GM18520 (cell line): ENCODE results near the gene TMEM176B.
"Not testable (repeated sequence)": the region's sequence is repeated elsewhere in the genome, so short reads cannot be mapped to it uniquely, and the experiment has no call there.

Source experiments
- ATAC-seq: cut with Tn5 transposase; IDR thresholded peaks from one replicate; pipeline ENCODE4 v1.9.1; 2021; ENCODE audit not compliant: unreplicated experiment

The TMEM176B gene

DNA sequence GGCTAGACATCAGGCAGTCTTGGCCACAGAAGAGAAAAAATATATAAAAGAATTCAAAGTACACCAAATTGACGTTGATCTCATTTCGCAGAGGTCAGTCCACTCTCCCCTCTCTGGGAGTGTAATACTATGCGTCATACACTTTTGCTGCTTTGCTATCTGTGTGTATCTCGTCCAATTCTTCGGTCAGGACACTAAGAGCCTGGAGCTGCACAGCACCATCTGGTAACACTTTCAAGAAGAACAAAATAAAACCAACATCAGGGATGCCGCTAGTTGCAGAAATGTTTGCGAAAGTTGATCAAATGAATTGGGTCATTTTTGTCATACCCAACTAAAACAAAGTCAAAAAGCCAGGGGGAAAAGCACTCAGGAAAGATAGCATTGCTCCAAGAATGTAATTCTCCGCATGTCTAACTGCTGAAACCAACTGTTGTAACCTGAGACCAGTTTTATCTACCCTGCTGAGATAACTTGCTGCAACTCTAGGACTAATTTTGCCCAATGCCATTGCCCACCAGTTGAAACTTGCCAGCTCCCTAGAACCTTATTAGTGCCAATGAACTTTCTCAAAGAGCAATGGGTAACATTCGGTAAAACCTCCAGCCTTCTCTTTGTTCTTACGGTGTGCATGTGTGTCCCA, 23.4 kb upstream of the TMEM176B start:
- ATAC-seq, result no peak

DNA sequence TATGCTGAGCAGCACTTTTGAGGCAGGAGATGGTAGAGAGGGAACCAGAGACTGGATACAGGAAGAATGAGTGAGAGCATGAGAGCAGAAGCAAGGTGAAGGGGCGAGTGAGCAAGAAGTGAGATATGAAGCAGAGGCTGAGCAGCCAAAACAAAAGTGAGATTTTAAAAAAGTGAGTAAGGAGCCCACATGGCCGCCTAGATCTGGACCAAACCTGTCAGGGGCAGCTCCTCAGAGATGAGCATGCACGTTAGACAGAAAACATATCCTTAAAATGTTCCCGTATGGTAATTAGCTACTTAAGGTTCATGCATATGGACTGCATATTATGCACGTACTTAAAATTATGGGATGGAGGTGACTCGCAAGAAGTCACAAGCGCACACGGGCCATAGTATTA, 22.9 kb upstream of the TMEM176B start:
- no peak for ATAC-seq

DNA sequence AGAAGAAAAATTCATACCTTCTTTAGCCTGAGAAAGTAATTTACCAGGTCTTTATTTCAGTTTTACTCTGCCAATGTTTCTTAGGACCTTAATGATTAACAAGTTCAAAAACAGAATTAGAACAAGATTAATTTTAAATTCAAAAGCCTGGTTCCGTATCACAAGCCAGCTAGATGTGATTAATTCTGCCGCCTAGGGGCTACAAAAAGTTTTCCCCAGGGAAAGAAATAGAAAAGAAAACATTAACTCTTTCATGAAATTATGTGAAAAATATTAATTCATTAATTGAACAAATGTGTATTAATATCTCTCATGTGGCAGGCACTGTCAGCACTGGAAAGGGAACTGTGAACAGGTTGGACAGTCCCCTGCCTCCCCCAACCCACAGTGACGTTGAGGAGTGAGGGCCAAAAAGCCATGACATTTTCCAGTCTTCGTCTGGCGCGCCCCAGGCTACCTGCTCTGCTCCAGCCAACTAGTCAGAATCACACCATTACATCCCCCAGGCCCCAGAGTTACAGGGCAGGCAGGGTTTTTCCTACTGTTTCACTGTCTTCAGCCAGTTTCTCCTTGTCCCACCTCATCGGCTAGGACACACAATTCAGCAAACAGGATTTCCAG, 20.5 kb upstream of the TMEM176B start:
- ATAC-seq, result no peak

DNA sequence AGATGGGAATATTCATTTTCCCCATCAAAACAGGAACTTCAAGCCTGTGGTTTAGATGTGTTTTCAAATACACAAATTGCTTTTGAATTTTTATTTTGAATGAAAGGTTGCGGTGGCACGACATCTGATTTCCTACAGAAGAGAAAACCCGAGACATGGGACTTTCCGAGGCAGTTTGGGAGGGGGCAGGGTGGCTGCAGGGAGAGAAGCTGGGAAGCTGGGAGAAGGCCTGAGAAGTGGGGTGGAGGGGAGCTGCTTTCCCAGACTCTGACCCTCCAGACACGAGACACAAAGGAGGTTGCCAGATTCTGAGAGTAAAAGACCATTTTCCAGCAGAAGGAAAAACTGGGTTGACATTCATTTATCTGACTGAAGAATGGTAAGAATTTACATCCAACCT, 20.0 kb upstream of the TMEM176B start:
- no peak for ATAC-seq

DNA sequence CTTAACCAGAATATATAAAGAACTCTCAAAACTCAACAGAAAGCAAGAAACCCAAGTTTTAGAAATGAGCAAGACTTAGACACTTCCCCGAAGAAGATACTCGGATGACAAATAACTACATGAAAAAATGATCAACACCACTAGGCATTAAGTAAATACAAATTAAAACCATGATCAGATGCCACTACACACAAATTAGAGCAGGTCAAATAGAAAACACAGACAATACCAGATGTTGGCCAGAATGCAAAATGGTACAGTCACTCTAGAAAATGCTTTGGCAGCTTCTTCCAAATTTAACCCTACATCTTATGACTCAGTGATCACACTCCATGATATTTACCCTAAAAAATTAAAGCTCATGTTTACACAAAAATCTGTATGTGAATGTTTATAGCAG, 18.8 kb upstream of the TMEM176B start:
- no peak for ATAC-seq

DNA sequence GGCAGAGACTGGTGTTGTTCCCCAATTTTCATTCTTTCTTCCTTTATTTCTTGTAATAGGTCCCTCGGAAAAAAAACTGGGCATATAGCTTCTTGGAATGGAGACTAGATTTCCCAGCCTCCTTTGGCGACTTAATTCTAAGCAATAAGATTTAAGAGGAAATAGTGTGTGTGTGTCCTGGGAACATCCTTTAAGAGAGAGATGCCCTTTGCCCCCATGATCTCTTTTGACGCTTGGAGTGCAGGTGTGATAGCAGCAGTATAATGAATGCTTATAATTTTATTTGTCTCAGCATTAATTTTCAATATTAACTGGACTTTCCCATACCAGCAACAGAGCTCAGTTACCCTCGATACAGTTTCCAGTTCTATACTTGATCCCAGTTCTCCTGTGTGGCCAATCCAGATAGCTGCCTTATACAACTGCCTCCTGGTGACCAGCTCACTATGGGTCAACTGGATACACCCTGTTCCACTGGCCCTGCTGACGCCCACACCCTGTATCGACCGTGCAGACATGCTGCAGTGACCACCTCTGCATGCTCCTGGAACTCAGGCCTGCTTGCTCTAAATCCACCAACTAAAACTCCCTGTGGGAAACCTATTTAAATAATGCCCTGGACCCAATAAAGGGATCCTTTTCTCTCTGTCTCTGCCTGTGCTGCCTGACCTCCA, 14.3 kb upstream of the TMEM176B start:
- no peak for ATAC-seq

DNA sequence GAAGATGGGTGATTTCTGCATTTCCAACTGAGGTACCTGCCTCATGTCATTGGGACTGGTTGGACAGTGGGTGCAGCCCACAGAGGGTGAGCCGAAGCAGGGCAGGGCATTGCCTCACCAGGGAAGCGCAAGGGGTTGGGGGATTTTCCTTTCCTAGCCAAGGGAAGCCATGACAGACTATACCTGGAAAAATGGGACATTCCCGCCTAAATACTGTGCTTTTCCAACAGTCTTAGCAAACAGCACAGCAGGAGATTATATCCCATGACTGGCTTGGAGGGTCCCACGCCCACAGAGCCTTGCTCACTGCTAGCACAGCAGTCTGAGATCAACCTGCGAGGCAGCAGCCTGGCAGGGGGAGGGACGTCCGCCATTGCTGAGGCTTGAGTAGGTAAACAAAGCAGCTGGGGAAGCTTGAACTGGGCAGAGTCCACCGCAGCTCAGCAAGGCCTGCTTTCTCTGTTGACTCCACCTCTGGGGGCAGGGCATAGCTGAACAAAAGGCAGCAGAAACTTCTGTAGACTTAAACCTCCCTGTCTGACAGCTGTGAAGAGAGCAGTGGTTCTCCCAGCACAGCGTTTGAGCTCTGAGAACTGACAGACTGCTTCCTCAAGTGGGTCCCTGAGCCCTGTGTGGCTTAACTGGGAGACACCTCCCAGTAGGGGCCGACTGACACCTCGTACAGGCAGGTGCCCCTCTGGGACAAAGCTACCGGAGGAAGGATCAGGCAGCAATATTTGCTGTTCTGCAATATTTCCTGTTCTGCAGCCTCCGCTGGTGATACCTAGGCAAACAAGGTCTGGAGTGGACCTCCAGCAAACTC, 7.7 kb upstream of the TMEM176B start:
- ATAC-seq, result not testable (repeated sequence)

DNA sequence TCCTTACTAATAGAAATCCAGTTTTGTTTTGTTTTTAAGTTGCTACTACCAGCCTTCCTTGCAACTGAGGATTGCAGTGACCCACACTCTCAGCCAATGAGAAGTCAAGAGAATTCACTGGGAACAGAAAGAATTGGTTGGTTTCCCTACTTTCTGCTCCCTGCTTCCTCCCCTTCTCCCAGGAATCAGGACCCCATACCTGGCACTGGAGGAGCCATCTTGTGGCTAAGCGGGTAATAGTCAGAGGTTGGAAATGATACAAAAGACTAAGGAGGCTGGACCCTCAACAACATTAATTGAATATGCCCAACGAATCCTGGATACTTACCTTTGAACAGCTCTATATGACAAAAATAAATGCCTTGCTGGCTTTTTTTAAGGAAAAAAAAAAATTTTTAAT, 6.7 kb upstream of the TMEM176B start:
- ATAC-seq, result no peak

DNA sequence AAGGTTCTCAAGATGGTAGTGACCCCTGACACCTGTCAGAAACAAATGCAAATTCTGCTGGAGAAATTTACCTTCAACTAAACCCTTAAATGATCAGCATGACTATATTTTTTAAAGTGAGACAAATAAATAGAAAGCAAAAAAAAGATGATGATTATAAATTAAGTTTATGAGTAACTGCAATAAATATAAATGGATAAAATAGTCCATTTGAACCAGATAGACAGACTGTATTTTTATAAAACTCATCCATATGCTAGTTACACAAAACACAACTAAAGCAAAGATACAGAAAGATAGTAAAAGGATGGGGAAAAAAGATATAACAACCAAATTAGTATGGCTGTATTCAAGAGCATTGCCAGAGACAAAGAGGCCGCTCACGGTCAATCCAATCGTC, 6.3 kb upstream of the TMEM176B start:
- no peak for ATAC-seq

DNA sequence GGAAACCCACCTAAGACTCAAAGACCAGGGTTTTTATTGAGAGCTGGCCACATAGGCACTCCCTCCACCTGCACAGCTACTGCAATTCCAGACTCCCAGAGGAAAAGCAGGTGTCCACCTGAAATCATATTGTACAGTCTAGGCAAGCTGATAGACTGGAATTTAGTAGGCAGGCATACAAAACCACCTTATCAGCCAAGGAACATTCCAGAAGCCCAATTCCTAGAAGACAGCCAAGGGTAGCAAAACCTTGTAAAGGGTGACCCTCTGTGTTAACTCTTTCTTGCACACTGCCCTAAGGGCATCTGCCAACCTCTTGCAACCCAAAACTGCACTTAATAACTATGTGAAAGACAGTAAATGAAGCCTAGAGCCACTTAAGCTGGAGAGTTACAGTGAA, 5.7 kb upstream of the TMEM176B start:
- no peak for ATAC-seq

DNA sequence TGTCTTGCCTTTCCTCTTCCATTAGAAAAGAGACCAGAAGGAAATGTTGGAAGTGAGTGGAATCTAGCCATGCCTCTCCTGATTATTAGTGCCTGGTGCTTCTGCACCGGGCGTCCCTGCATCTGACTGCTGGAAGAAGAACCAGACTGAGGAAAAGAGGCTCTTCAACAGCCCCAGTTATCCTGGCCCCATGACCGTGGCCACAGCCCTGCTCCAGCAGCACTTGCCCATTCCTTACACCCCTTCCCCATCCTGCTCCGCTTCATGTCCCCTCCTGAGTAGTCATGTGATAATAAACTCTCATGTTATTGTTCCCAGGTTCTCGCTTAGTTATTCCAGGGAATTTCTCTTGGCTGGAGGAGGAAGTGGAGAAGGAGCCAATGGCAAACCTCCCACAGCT, 4.6 kb upstream of the TMEM176B start:
- no peak for ATAC-seq

DNA sequence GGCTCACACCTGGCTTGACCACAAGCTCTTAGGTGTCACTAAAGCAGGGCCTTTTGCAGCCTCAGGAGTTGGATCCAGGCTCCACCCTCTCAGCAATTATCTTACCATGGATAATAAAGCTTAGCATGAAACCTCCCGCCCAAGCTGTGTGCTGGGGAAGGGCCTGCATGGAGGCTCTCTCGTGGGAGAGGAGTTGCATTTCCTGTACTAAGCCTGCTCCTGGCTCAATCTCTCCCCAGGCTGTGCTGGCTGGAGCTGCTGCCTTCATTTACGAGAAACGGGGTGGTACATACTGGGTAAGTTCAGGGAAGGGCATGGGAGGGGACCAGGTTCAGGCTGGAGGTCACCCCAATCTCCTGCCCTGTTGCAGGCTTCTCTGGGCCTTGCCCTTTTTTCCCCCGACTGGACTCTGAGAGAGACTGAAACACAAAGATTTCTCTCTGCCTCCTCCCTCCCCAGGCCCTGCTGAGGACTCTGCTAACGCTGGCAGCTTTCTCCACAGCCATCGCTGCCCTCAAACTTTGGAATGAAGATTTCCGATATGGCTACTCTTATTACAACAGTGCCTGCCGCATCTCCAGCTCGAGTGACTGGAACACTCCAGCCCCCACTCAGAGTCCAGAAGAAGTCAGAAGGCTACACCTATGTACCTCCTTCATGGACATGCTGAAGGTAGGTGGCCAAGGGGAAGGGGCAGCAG, 3.1 kb upstream of the TMEM176B start:
- no peak for ATAC-seq

DNA sequence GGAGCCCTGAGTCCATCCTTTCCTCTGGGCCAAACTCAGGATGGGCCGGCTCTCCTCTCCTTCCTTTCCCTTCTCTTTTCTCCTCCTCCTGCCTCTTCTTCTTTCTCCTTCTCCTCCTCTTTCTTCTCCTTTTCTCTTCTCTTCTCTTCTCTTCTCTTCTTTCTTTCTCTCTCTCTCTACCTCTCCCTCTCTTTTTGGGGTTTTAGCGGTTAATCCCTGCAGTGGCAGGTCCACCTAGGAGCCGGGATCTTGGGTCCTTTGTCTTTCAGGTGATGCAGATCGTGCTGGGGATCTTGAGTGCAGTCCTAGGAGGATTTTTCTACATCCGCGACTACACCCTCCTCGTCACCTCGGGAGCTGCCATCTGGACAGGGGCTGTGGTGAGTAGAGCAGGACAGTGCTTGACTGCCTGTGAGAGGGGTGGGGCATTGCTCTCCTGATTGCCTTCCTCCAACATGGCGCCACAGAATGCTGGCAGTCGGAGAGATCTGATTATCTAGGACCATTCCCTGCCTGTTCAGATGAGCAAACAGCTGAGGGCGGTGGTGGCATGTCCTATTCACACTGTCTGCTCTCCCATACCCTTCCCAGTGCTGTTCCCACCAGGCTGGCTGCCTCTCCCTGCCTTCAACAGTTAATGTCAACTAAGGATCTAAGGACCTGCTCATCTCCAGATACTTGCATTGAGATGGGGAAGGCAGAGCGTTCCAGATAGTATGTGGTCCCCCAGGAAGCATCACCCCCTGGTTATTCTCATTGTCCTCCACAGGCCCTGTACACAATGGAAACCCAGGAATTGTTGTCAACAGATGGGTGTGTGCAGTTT, 2.0 kb upstream of the TMEM176B start:
- no peak for ATAC-seq

DNA sequence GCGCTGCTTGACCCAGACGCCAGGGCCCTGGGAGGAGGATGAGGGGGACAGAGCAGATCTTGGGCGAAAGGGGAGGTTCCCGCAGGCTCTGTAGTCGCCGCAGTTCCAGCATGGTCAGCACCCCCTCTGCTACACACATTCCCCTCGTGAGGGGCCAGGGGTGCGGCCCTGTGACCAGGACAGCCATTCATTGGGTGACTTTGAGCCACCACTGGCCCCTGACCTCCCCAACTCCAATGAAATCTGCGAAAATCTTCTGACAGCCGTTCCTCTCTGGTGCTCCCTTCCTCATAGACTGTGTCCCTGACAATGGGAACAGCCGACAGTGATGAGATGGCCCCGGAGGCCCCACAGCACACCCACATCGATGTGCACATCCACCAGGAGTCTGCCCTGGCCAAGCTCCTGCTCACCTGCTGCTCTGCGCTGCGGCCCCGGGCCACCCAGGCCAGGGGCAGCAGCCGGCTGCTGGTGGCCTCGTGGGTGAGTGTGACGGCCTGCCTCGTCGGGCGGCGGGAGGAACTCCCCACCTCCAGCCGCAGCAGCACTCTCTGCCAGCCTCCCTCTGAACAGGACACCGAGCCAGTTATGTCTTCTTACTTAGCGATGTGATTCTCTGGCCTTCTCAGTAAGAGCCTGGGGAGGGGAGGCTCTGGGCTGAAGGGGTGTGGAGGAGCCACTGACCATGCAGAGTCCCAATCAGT, 1.2 kb upstream of the TMEM176B start:
- ATAC-seq, result no peak

DNA sequence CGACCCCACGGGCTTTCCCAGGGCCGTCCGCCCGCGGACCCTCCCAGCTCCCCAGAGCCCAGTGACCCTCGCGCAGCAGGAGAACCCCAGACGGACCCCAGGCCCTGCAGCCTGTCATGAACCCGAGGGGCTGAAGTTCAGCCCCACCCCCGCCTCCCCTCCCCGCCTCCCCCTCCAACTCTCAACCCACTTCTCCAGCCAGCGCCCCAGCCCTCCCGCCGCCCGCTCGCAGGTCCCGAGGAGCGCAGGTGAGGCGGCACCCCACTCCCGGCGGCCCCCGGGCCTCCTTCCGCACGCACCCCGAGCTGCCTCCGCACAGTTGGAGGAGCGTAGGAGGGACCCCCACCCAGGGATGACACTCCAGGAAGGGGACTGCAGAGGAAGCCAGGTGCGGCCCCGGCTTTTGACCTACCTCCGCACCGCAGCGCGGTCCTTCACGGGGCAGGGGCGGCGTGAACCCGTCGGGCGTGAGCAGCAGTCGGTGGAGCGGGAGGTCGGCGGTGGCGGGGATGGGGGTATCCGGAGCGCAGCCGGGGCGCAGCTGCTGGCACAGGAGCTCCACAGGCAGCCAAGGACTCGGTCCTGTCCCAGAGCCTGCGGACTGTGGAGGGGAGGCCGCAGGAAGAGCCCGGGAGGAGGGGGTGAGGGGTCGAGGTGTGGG, 547 bp upstream of the TMEM176B start, which contains the start of gene TMEM176A:
Gene TMEM176A, plus strand, starts transcription at position 189 of the 661 bp plus-strand sequence. CDS start 782 bp downstream, outside the sequence.
- ATAC-seq, result no peak

DNA sequence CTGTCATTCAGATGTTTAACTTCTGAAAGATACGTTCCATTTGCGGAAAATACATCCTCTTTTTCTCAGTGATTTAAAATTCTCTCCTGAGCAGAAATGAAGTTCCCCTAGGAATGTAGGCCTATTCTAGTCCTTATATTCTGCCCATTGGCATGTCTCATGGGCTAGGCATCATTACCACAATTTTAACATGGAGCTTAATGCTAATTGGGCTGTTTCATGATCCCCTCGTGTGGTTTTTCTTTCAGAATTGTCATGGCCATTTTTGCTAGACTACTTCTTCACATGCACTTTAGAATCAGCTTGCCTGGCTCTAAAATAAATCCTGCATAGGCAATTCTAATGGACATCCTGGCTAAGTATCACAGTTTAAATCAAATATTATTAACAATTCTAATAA, 1.0 kb downstream of the TMEM176B start:
- no peak for ATAC-seq

DNA sequence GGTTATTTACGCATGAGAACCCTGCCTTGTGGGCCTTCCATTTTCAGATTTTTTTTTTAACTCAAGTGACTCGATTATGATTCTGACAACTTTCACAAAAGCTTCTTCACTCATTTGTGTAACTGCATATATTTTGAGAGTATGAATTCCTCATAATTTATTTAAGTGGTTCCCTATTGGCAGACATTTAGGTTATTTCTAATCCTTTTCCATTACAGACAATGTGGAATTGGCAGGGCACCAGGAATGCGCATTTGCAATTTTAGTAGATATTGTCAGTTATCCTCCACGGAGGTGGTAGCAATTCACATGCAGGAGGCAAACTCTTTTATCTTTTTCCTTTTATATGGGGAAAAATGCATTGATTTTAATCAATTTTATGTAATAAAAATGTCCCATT, 2.5 kb downstream of the TMEM176B start:
- ATAC-seq, result no peak

DNA sequence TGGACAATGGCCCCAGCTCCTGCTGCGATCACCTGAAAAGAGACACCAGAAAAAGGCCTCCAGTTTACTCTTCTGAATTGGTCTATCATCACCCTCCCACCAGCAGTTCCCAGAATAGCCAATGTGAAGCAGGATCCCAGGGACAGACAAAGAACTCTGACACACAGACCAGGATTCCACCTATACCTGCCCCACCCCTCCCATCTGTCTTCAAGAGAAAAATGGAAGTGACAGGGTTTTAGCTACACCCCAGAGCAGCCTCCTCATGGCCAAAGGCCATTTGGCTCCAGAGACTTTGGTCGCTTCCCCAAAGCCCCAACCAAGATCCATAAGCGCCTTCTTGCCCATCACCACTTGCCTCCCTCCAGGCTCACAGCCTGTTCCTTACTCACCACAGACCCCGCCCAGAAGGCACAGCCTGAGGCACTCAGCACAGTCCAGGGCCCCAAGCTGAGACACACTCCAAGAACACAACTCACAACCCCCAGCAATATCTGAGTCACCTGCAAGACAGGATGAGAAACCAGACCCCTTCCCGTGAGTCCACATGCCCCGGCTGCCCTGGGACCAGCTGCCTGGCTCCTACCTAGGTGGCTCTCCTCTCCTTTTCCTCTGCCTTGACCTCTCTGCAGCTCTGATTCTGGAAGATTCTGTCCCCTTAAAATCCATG, 6.5 kb downstream of the TMEM176B start:
- no peak for ATAC-seq
